SU-DHL-6 (cell line): ENCODE results near the gene WWC1.

ENCODE experiments used
- H2AFZ ChIP-seq: fragments of 200-600 bp; sonication (generic); 2 replicates; pipeline ENCODE4 v1.6.1; 2014; ENCODE audit warnings: low read depth, mild to moderate bottlenecking, moderate library complexity, mixed read lengths, antibody characterized with exemption, low read length; ENCODE audit not compliant: severe bottlenecking
- H3F3A ChIP-seq: fragments of 200-600 bp; shearing (Covaris generic); 2 replicates; pipeline ENCODE4 v1.6.0; 2016; ENCODE audit warnings: antibody characterized with exemption, mild to moderate bottlenecking; ENCODE audit not compliant: insufficient read depth
- H3K27ac ChIP-seq: fragments of 200-600 bp; sonication (generic); 2 replicates; pipeline ENCODE4 v1.5.1; 2016; ENCODE audit warnings: low read depth, mild to moderate bottlenecking, low read length, moderate library complexity, mixed read lengths
- H3K27me3 ChIP-seq: fragments of 200-600 bp; sonication (generic), shearing (Covaris generic); 2 replicates; pipeline ENCODE4 v1.6.0; 2014; ENCODE audit warnings: mild to moderate bottlenecking, low read length
- H3K36me3 ChIP-seq: fragments of 200-600 bp; sonication (generic); 2 replicates; pipeline ENCODE4 v1.6.1; 2014; ENCODE audit warnings: mild to moderate bottlenecking, low read length, mixed read lengths
- H3K4me2 ChIP-seq: fragments of 300-600, 200-600 bp; shearing (Covaris generic), sonication (generic); 2 replicates; pipeline ENCODE4 v1.6.0; 2014; ENCODE audit warnings: low read length, low read depth, mild to moderate bottlenecking; ENCODE audit not compliant: poor library complexity, severe bottlenecking
- H3K4me3 ChIP-seq: fragments of 200-600 bp; sonication (generic); 2 replicates; pipeline ENCODE4 v1.5.1; 2014; ENCODE audit warnings: antibody characterized with exemption, low read length, mild to moderate bottlenecking, mixed read lengths; ENCODE audit not compliant: insufficient read depth, poor library complexity, severe bottlenecking
- H3K79me2 ChIP-seq: fragments of 200-600 bp; sonication (generic); 2 replicates; pipeline ENCODE4 v1.6.1; 2014; ENCODE audit warnings: mild to moderate bottlenecking, low read length, moderate library complexity; ENCODE audit not compliant: insufficient read depth
- H3K9ac ChIP-seq: fragments of 200-600 bp; sonication (generic); 2 replicates; pipeline ENCODE4 v1.7.0; 2014; ENCODE audit warnings: mild to moderate bottlenecking, low read length
- H3K9me2 ChIP-seq: fragments of 200-600 bp; sonication (generic); replicated peaks from 2 replicates; pipeline ENCODE4 v1.6.1; 2014; ENCODE audit warnings: low read length; ENCODE audit not compliant: insufficient read depth
- H3K9me3 ChIP-seq: fragments of 200-600 bp; sonication (generic); 2 replicates; pipeline ENCODE4 v1.6.1; 2014; ENCODE audit warnings: low read length, mixed read lengths; ENCODE audit not compliant: insufficient read depth
- H4K20me1 ChIP-seq: fragments of 200-600 bp; sonication (generic); 2 replicates; pipeline ENCODE4 v1.6.1; 2014; ENCODE audit warnings: low read depth, mild to moderate bottlenecking, antibody characterized with exemption, low read length, moderate library complexity, mixed read lengths
- CTCF ChIP-seq: fragments of 200-600 bp; sonication (generic); IDR thresholded peaks from one replicate; pipeline ENCODE4 v1.5.1; 2017; ENCODE audit warnings: antibody characterized with exemption, mild to moderate bottlenecking, low read length, moderate library complexity; ENCODE audit not compliant: insufficient read depth, poor library complexity, severe bottlenecking
- EZH2phosphoT487 ChIP-seq: fragments of 200-600 bp; sonication (generic), shearing (Covaris generic); conservative IDR thresholded peaks from 2 replicates; pipeline ENCODE4 v1.6.1; 2018; ENCODE audit warnings: mild to moderate bottlenecking, antibody characterized with exemption, low read length, moderate library complexity, mixed read lengths

Gene WWC1

DNA sequence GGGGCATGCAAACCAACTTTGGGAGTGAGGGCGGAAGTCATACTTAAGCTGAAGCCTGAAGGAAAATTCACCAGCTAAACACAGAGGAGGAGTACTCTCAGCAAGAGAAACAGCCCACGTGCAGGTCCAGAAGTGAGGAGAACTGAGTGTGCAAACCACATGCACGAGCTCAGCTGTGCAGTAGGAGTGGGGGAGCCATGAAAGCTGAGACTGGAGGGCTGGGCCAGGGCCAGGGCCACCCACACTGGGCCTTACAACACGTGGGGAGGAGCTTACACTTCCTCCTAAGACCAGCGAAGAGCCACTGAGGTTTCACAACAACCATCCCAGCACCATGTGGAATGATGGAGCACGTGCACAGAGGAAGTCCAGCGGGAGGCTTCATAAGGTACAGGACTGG is 9.3 kb upstream of the WWC1 start:
- no peak overlapping the region for H2AFZ ChIP-seq

GRCh38 chr5:168284809-168285208 is 6.6 kb upstream of the WWC1 start:
- H3K4me2 ChIP-seq, result no peak overlapping the region
- TF ChIP-seq CTCF (no peak), EZH2phosphoT487 (no peak)
- H2AFZ ChIP-seq, result no peak overlapping the region
- H3K27me3 ChIP-seq, result no peaks in the 10 kb centered on the region
- no peaks in the 10 kb centered on the region for H3K79me2 ChIP-seq
- H3F3A ChIP-seq, result no peaks in the 10 kb centered on the region
- no peaks in the 10 kb centered on the region for H4K20me1 ChIP-seq
- no peak overlapping the region for H3K9ac ChIP-seq
- H3K9me3 ChIP-seq, result no peaks in the 10 kb centered on the region
- no peak overlapping the region for H3K4me3 ChIP-seq
- H3K27ac ChIP-seq, result no peak overlapping the region
- no peaks in the 10 kb centered on the region for H3K9me2 ChIP-seq
- H3K36me3 ChIP-seq, result no peaks in the 10 kb centered on the region

More for the DNA sequence above, 9.3 kb upstream of the WWC1 start:
- Histone ChIP-seq H3K4me2 (no peak overlapping the region), H3F3A (no peaks in the 10 kb centered on the region), H3K27ac (no peak overlapping the region), H4K20me1 (no peaks in the 10 kb centered on the region), H3K4me3 (no peak overlapping the region), H3K79me2 (no peaks in the 10 kb centered on the region), H3K9me3 (no peaks in the 10 kb centered on the region), H3K36me3 (no peaks in the 10 kb centered on the region), H3K9me2 (no peaks in the 10 kb centered on the region), H3K27me3 (no peaks in the 10 kb centered on the region), H3K9ac (no peak overlapping the region)
- no peak for TF ChIP-seq EZH2phosphoT487
- no peak for TF ChIP-seq CTCF

DNA sequence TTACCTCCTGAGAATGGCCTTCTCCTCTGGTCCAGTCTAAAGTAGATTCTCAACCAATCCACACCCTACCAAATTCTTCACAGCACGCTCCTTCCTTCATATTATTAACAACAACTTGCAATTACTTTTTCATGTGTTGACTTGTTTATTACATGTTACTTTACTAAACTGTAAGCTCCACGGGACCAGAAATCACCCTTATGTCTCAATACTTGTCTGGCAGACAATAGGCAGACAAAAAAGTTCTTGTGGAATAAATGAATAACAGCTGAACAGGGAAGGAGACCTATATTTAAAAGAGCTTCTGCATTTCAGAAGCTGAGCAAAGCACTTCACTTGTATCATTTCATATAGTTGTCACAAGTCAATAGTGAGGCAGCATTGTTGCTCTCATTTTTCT is 5.7 kb upstream of the WWC1 start:
- Histone ChIP-seq H3K79me2 (no peaks in the 10 kb centered on the region), H3K4me2 (no peak overlapping the region), H3K27ac (no peak overlapping the region), H3K9me3 (no peaks in the 10 kb centered on the region), H3F3A (peaks cover under 1% of the 10 kb centered on the region; the same call in 1 of the 2 replicates), H3K4me3 (no peak overlapping the region), H3K9me2 (no peaks in the 10 kb centered on the region), H3K9ac (no peak overlapping the region), H2AFZ (no peak overlapping the region), H3K27me3 (no peaks in the 10 kb centered on the region), H4K20me1 (no peaks in the 10 kb centered on the region), H3K36me3 (no peaks in the 10 kb centered on the region)
- no peak for TF ChIP-seq CTCF
- TF ChIP-seq EZH2phosphoT487, result no peak
